ENCODE results near the gene BLOC1S3. TPM values are rescaled to one million over a fixed set of nuclear protein-coding genes. Genes with fewer than 3 reads are reported as not detected.

Gene BLOC1S3
- total and polyA plus RNA-seq, 11 donors = 2.0 to 8.1 (median 4.8) TPM

- H3K27me3 ChIP-seq = no peaks in the 10 kb centered on the region
- ATAC-seq (no peak), DNase-seq (no peak)
- TF ChIP-seq CTCF (IDR thresholded peaks at IDR 0.05) (no peak), POLR2A (IDR thresholded peaks at IDR 0.05) (no peak)
- H3K4me3 ChIP-seq = no peak overlapping the region
- H3K4me1 ChIP-seq = no peaks in the 10 kb centered on the region
- WGBS, 4 donors = 87 to 94% (median 93%) methylated on average over 4 of the region's 4 CpGs
- peaks cover 0 to 9% (median 0%) of the 10 kb centered on the region in 12 donors for H3K9me3 ChIP-seq
- no peak overlapping the region for H3K27ac ChIP-seq
- peaks cover 0 to 5% (median 0%) of the 10 kb centered on the region in 9 donors for H3K36me3 ChIP-seq
- intact Hi-C loops (cut with DNase I) = loop anchor here in 1 of 10 donors (10.0 kb wide), 1 partner anchor 153 kb away; the partner anchor contains the start of gene KLC3
These were observed 12.8 kb downstream of the BLOC1S3 start for GRCh38 chr19:45191375-45191774.

- TF ChIP-seq CTCF (IDR thresholded peaks at IDR 0.05) (no peak), POLR2A (IDR thresholded peaks at IDR 0.05) (no peak)
- Histone ChIP-seq H3K9me3 (no peaks in the 10 kb centered on the region), H3K36me3 (no peaks in the 10 kb centered on the region), H3K27me3 (no peaks in the 10 kb centered on the region), H3K27ac (no peak overlapping the region), H3K4me3 (no peak overlapping the region), H3K4me1 (no peaks in the 10 kb centered on the region)
- ATAC-seq (no peak), DNase-seq (no peak)
- WGBS, 4 donors = 75 to 88% (median 85%) methylated on average over 6 of the region's 6 CpGs
- intact Hi-C loops (cut with DNase I) = loop anchor here in 1 of 10 donors (10.0 kb wide), 1 partner anchor 149 kb away; the partner anchor contains the start of gene KLC3
These were observed 17.2 kb downstream of the BLOC1S3 start for GRCh38 chr19:45195764-45196163.

GRCh38 chr19:45200568-45200967 is 22.0 kb downstream of the BLOC1S3 start:
- DNase-seq = peak in 1 of 5 donors; percentile 23

GRCh38 chr19:45202637-45203036 is 24.1 kb downstream of the BLOC1S3 start:
- intact Hi-C loops (cut with DNase I) = loop anchor here in 7 of 10 donors (5.0 kb wide), 2 partner anchors 45 to 135 kb away; partner anchors contain the start of gene EXOC3L2 (in 6 of the 7)
- DNase-seq = no peak

More at GRCh38 chr19:45200568-45200967, 22.0 kb downstream of the BLOC1S3 start:
- intact Hi-C loops (cut with DNase I) = loop anchor here in 8 of 10 donors (2.0 to 5.0 kb wide), 5 partner anchors 44 to 138 kb away; partner anchors contain the start of gene EXOC3L2 (in 7 of the 8)
- no peaks in the 10 kb centered on the region for H3K36me3 ChIP-seq
- H3K27me3 ChIP-seq = no peaks in the 10 kb centered on the region
- 42 to 47% (median 46%) methylated on average over 4 of the region's 4 CpGs for WGBS, 4 donors
- ATAC-seq = peak; percentile 51 to 69 (median 62)
- TF ChIP-seq POLR2A (IDR thresholded peaks at IDR 0.05) (no peak), CTCF (IDR thresholded peaks at IDR 0.05) (peak; percentile 15 to 57 (median 40))
- H3K9me3 ChIP-seq = no peaks in the 10 kb centered on the region
- no peak overlapping the region for H3K27ac ChIP-seq
- H3K4me3 ChIP-seq = no peak overlapping the region
- no peaks in the 10 kb centered on the region for H3K4me1 ChIP-seq

More at GRCh38 chr19:45202637-45203036, 24.1 kb downstream of the BLOC1S3 start:
- TF ChIP-seq CTCF (IDR thresholded peaks at IDR 0.05) (no peak), POLR2A (IDR thresholded peaks at IDR 0.05) (no peak)
- WGBS, 4 donors = 76 to 92% (median 80%) methylated on average over 5 to 6 of the region's 6 CpGs
- H3K9me3 ChIP-seq = no peaks in the 10 kb centered on the region
- H3K27me3 ChIP-seq = no peaks in the 10 kb centered on the region
- no peak overlapping the region for H3K27ac ChIP-seq
- no peaks in the 10 kb centered on the region for H3K4me1 ChIP-seq
- no peaks in the 10 kb centered on the region for H3K36me3 ChIP-seq
- no peak overlapping the region for H3K4me3 ChIP-seq
- ATAC-seq = no peak
